Upper lobe of left lung (tissue), 4 donors: ENCODE measurements around the gene NSF.

Experiments used
- POLR2A ChIP-seq, 4 donors: fragments of 450-650 bp; IDR thresholded peaks; one replicate each; pipeline ENCODE4 v1.5.1; 2016 to 2017; ENCODE audit warnings: antibody characterized with exemption in 4 of 4, mild to moderate bottlenecking in 2 of 4
- TF ChIP-seq, protein P1 (sequence below), 6 experiments: fragments of 450-650 bp in 4 of 6; fragments of 200-600 bp in 2 of 6; sonication (generic) in 2 of 6; IDR thresholded peaks; one replicate each; pipeline ENCODE4 v1.5.1; 2016 to 2019; ENCODE audit warnings: antibody characterized with exemption in 6 of 6

GRCh38 chr17:46763416-46763815, 172.9 kb downstream of the NSF start:
- TF ChIP-seq, protein P1, sequence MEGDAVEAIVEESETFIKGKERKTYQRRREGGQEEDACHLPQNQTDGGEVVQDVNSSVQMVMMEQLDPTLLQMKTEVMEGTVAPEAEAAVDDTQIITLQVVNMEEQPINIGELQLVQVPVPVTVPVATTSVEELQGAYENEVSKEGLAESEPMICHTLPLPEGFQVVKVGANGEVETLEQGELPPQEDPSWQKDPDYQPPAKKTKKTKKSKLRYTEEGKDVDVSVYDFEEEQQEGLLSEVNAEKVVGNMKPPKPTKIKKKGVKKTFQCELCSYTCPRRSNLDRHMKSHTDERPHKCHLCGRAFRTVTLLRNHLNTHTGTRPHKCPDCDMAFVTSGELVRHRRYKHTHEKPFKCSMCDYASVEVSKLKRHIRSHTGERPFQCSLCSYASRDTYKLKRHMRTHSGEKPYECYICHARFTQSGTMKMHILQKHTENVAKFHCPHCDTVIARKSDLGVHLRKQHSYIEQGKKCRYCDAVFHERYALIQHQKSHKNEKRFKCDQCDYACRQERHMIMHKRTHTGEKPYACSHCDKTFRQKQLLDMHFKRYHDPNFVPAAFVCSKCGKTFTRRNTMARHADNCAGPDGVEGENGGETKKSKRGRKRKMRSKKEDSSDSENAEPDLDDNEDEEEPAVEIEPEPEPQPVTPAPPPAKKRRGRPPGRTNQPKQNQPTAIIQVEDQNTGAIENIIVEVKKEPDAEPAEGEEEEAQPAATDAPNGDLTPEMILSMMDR (IDR thresholded peaks at IDR 0.05) = no peak
- TF ChIP-seq POLR2A (IDR thresholded peaks at IDR 0.05) = no peak
